ENCODE data around the gene MAP1B.
"Not testable (repeated sequence)": the region's sequence is repeated elsewhere in the genome, so short reads cannot be mapped to it uniquely, and the experiment has no call there.

The MAP1B gene

GRCh38 chr5:72079288-72079687 is 28.0 kb upstream of the MAP1B start:
- Histone ChIP-seq H3K27me3 (replicated peaks in 2 of 5; ENCODE audit: control insufficient read depth in 4 of 5, insufficient read depth in 5 of 5, low read length in 4 of 5) (peaks cover 0 to 31% (median 9%) of the 10 kb centered on the region in 5 experiments), H3K36me3 (ENCODE audit: control insufficient read depth in 4 of 4, insufficient read depth in 4 of 4, low read length in 3 of 4) (no peaks in the 10 kb centered on the region), H3K27ac (ENCODE audit: insufficient read depth in 1 of 2, low read depth in 1 of 2, low read length in 2 of 2, poor library complexity in 1 of 2, severe bottlenecking in 2 of 2) (no peak overlapping the region), H3K9me3 (ENCODE audit: control extremely low read depth in 1 of 5, control insufficient read depth in 4 of 5, insufficient read depth in 2 of 5, low read depth in 1 of 5, low read length in 4 of 5) (no peaks in the 10 kb centered on the region), H3K4me1 (ENCODE audit: control extremely low read depth in 1 of 4, control insufficient read depth in 4 of 4, insufficient read depth in 4 of 4, low read length in 3 of 4) (no peaks in the 10 kb centered on the region), H3K4me3 (ENCODE audit: control insufficient read depth in 1 of 7, extremely low read depth in 1 of 7, insufficient read depth in 4 of 7, low read depth in 2 of 7, low read length in 6 of 7) (no peak overlapping the region)
- CTCF ChIA-PET = no interaction called here
- POLR2A ChIA-PET = no interaction called here
- 22% methylated on average over 7 of the region's 7 CpGs for WGBS (ENCODE audit: insufficient coverage)
- no peak for DNase-seq

- no peaks in the 10 kb centered on the region for H3K4me1 ChIP-seq (ENCODE audit: control extremely low read depth in 1 of 4, control insufficient read depth in 4 of 4, insufficient read depth in 4 of 4, low read length in 3 of 4)
- POLR2A ChIA-PET = no interaction called here
- no peak overlapping the region for H3K4me3 ChIP-seq (ENCODE audit: control insufficient read depth in 1 of 7, extremely low read depth in 1 of 7, insufficient read depth in 4 of 7, low read depth in 2 of 7, low read length in 6 of 7)
- CTCF ChIA-PET = no interaction called here
- peaks cover 0 to 34% (median 12%) of the 10 kb centered on the region in 5 experiments for H3K27me3 ChIP-seq (replicated peaks in 2 of 5; ENCODE audit: control insufficient read depth in 4 of 5, insufficient read depth in 5 of 5, low read length in 4 of 5)
- H3K36me3 ChIP-seq (ENCODE audit: control insufficient read depth in 4 of 4, insufficient read depth in 4 of 4, low read length in 3 of 4) = no peaks in the 10 kb centered on the region
- WGBS (ENCODE audit: insufficient coverage) = no CpG with 5 or more reads among the region's 1 CpG
- H3K27ac ChIP-seq (ENCODE audit: insufficient read depth in 1 of 2, low read depth in 1 of 2, low read length in 2 of 2, poor library complexity in 1 of 2, severe bottlenecking in 2 of 2) = no peak overlapping the region
- DNase-seq = no peak
- no peaks in the 10 kb centered on the region for H3K9me3 ChIP-seq (ENCODE audit: control extremely low read depth in 1 of 5, control insufficient read depth in 4 of 5, insufficient read depth in 2 of 5, low read depth in 1 of 5, low read length in 4 of 5)
These were observed 25.2 kb upstream of the MAP1B start for GRCh38 chr5:72082048-72082447.

GRCh38 chr5:72084876-72085275 is 22.4 kb upstream of the MAP1B start:
- CTCF ChIA-PET = no interaction called here
- no peak for DNase-seq
- Histone ChIP-seq H3K4me1 (ENCODE audit: control extremely low read depth in 1 of 4, control insufficient read depth in 4 of 4, insufficient read depth in 4 of 4, low read length in 3 of 4) (no peaks in the 10 kb centered on the region), H3K4me3 (ENCODE audit: control insufficient read depth in 1 of 7, extremely low read depth in 1 of 7, insufficient read depth in 4 of 7, low read depth in 2 of 7, low read length in 6 of 7) (no peak overlapping the region), H3K27ac (ENCODE audit: insufficient read depth in 1 of 2, low read depth in 1 of 2, low read length in 2 of 2, poor library complexity in 1 of 2, severe bottlenecking in 2 of 2) (no peak overlapping the region), H3K9me3 (ENCODE audit: control extremely low read depth in 1 of 5, control insufficient read depth in 4 of 5, insufficient read depth in 2 of 5, low read depth in 1 of 5, low read length in 4 of 5) (no peaks in the 10 kb centered on the region), H3K36me3 (ENCODE audit: control insufficient read depth in 4 of 4, insufficient read depth in 4 of 4, low read length in 3 of 4) (no peaks in the 10 kb centered on the region), H3K27me3 (replicated peaks in 2 of 5; ENCODE audit: control insufficient read depth in 4 of 5, insufficient read depth in 5 of 5, low read length in 4 of 5) (peaks cover 0 to 32% (median 12%) of the 10 kb centered on the region in 5 experiments)
- POLR2A ChIA-PET = interaction anchor here (0.5 kb wide), 1 partner anchor 85 kb away, joined by 3 read pairs; no protein-coding TSS in a partner anchor
- no CpG with 5 or more reads among the region's 4 CpGs for WGBS (ENCODE audit: insufficient coverage)

GRCh38 chr5:72085319-72085718 is 22.0 kb upstream of the MAP1B start:
- Histone ChIP-seq H3K27ac (ENCODE audit: insufficient read depth in 1 of 2, low read depth in 1 of 2, low read length in 2 of 2, poor library complexity in 1 of 2, severe bottlenecking in 2 of 2) (no peak overlapping the region), H3K4me3 (ENCODE audit: control insufficient read depth in 1 of 7, extremely low read depth in 1 of 7, insufficient read depth in 4 of 7, low read depth in 2 of 7, low read length in 6 of 7) (no peak overlapping the region), H3K4me1 (ENCODE audit: control extremely low read depth in 1 of 4, control insufficient read depth in 4 of 4, insufficient read depth in 4 of 4, low read length in 3 of 4) (no peaks in the 10 kb centered on the region), H3K9me3 (ENCODE audit: control extremely low read depth in 1 of 5, control insufficient read depth in 4 of 5, insufficient read depth in 2 of 5, low read depth in 1 of 5, low read length in 4 of 5) (no peaks in the 10 kb centered on the region), H3K27me3 (replicated peaks in 2 of 5; ENCODE audit: control insufficient read depth in 4 of 5, insufficient read depth in 5 of 5, low read length in 4 of 5) (peaks cover 0 to 32% (median 12%) of the 10 kb centered on the region in 5 experiments), H3K36me3 (ENCODE audit: control insufficient read depth in 4 of 4, insufficient read depth in 4 of 4, low read length in 3 of 4) (no peaks in the 10 kb centered on the region)
- POLR2A ChIA-PET = interaction anchor here (0.5 kb wide), 1 partner anchor 84 kb away, joined by 3 read pairs; no protein-coding TSS in a partner anchor
- CTCF ChIA-PET = no interaction called here
- 100% methylated on average over 1 of the region's 2 CpGs for WGBS (ENCODE audit: insufficient coverage)
- DNase-seq = no peak

GRCh38 chr5:72089713-72090112 is 17.6 kb upstream of the MAP1B start:
- H3K27ac ChIP-seq (ENCODE audit: insufficient read depth in 1 of 2, low read depth in 1 of 2, low read length in 2 of 2, poor library complexity in 1 of 2, severe bottlenecking in 2 of 2); H3K9me3 ChIP-seq (ENCODE audit: control extremely low read depth in 1 of 5, control insufficient read depth in 4 of 5, insufficient read depth in 2 of 5, low read depth in 1 of 5, low read length in 4 of 5); CTCF ChIA-PET; H3K4me1 ChIP-seq (ENCODE audit: control extremely low read depth in 1 of 4, control insufficient read depth in 4 of 4, insufficient read depth in 4 of 4, low read length in 3 of 4); H3K36me3 ChIP-seq (ENCODE audit: control insufficient read depth in 4 of 4, insufficient read depth in 4 of 4, low read length in 3 of 4); POLR2A ChIA-PET; H3K4me3 ChIP-seq (ENCODE audit: control insufficient read depth in 1 of 7, extremely low read depth in 1 of 7, insufficient read depth in 4 of 7, low read depth in 2 of 7, low read length in 6 of 7); DNase-seq: not testable (repeated sequence)
- H3K27me3 ChIP-seq (replicated peaks in 2 of 5; ENCODE audit: control insufficient read depth in 4 of 5, insufficient read depth in 5 of 5, low read length in 4 of 5) = peaks cover 0 to 18% (median 5%) of the 10 kb centered on the region in 5 experiments
- WGBS (ENCODE audit: insufficient coverage) = 94% methylated on average over 5 of the region's 8 CpGs

- Histone ChIP-seq H3K4me1 (ENCODE audit: control extremely low read depth in 1 of 4, control insufficient read depth in 4 of 4, insufficient read depth in 4 of 4, low read length in 3 of 4) (no peaks in the 10 kb centered on the region), H3K27ac (ENCODE audit: insufficient read depth in 1 of 2, low read depth in 1 of 2, low read length in 2 of 2, poor library complexity in 1 of 2, severe bottlenecking in 2 of 2) (no peak overlapping the region), H3K36me3 (ENCODE audit: control insufficient read depth in 4 of 4, insufficient read depth in 4 of 4, low read length in 3 of 4) (no peaks in the 10 kb centered on the region), H3K4me3 (ENCODE audit: control insufficient read depth in 1 of 7, extremely low read depth in 1 of 7, insufficient read depth in 4 of 7, low read depth in 2 of 7, low read length in 6 of 7) (no peak overlapping the region), H3K27me3 (replicated peaks in 2 of 5; ENCODE audit: control insufficient read depth in 4 of 5, insufficient read depth in 5 of 5, low read length in 4 of 5) (peaks cover 0 to 18% (median 4%) of the 10 kb centered on the region in 5 experiments), H3K9me3 (ENCODE audit: control extremely low read depth in 1 of 5, control insufficient read depth in 4 of 5, insufficient read depth in 2 of 5, low read depth in 1 of 5, low read length in 4 of 5) (peaks cover 0 to 2% (median 0%) of the 10 kb centered on the region in 5 experiments)
- ChIA-PET CTCF (no interaction called here), POLR2A (no interaction called here)
- WGBS (ENCODE audit: insufficient coverage) = no CpG with 5 or more reads among the region's 1 CpG
- no peak for DNase-seq
These were observed 15.2 kb upstream of the MAP1B start for GRCh38 chr5:72092074-72092473.

- no peak for DNase-seq
- Histone ChIP-seq H3K4me1 (ENCODE audit: control extremely low read depth in 1 of 4, control insufficient read depth in 4 of 4, insufficient read depth in 4 of 4, low read length in 3 of 4) (no peaks in the 10 kb centered on the region), H3K27me3 (replicated peaks in 2 of 5; ENCODE audit: control insufficient read depth in 4 of 5, insufficient read depth in 5 of 5, low read length in 4 of 5) (peaks cover 0 to 20% (median 4%) of the 10 kb centered on the region in 5 experiments), H3K4me3 (ENCODE audit: control insufficient read depth in 1 of 7, extremely low read depth in 1 of 7, insufficient read depth in 4 of 7, low read depth in 2 of 7, low read length in 6 of 7) (no peak overlapping the region), H3K27ac (ENCODE audit: insufficient read depth in 1 of 2, low read depth in 1 of 2, low read length in 2 of 2, poor library complexity in 1 of 2, severe bottlenecking in 2 of 2) (no peak overlapping the region), H3K9me3 (ENCODE audit: control extremely low read depth in 1 of 5, control insufficient read depth in 4 of 5, insufficient read depth in 2 of 5, low read depth in 1 of 5, low read length in 4 of 5) (peaks cover 0 to 2% (median 0%) of the 10 kb centered on the region in 5 experiments), H3K36me3 (ENCODE audit: control insufficient read depth in 4 of 4, insufficient read depth in 4 of 4, low read length in 3 of 4) (no peaks in the 10 kb centered on the region)
- ChIA-PET CTCF (no interaction called here), POLR2A (no interaction called here)
These were observed 14.1 kb upstream of the MAP1B start for GRCh38 chr5:72093217-72093616.
